Calu3 (cell line): ENCODE measurements around the gene CAPN3. TPM values are rescaled to one million over a fixed set of nuclear protein-coding genes. Genes with fewer than 3 reads are reported as not detected.

ENCODE experiments used
- BruUV-seq: library from RNA; stranded (reverse); fragments of 400-500 nt; replicated peaks from 2 replicates; lab custom pipeline; 2021; lab: Mats Ljungman, UMichigan
- CTCF ChIA-PET: fragments of 300-600 bp; sonication (Branson Sonifier 250); formaldehyde crosslinking; loops from one replicate; lab custom pipeline; 2022; ENCODE audit warnings: antibody characterized with exemption; lab: Charles Lee
- DNase-seq: peaks from one replicate; pipeline ENCODE4 v3.0.0; 2022
- H3K27ac Mint-ChIP-seq: one replicate; pipeline ENCODE4 v1.8.0; 2022; ENCODE audit warnings: mixed read lengths; ENCODE audit not compliant: unreplicated experiment
- H3K27me3 Mint-ChIP-seq: one replicate; pipeline ENCODE4 v1.8.0; 2022; ENCODE audit warnings: mixed read lengths; ENCODE audit not compliant: unreplicated experiment
- H3K36me3 Mint-ChIP-seq: one replicate; pipeline ENCODE4 v1.8.0; 2022; ENCODE audit warnings: mild to moderate bottlenecking, moderate library complexity, mixed read lengths; ENCODE audit not compliant: insufficient read depth, unreplicated experiment
- H3K4me1 Mint-ChIP-seq: one replicate; pipeline ENCODE4 v1.8.0; 2022; ENCODE audit warnings: mild to moderate bottlenecking, low read depth, mixed read lengths; ENCODE audit not compliant: unreplicated experiment
- H3K4me3 Mint-ChIP-seq: one replicate; pipeline ENCODE4 v1.8.0; 2022; ENCODE audit warnings: mild to moderate bottlenecking, low read depth, moderate library complexity, mixed read lengths; ENCODE audit not compliant: unreplicated experiment
- H3K9me3 Mint-ChIP-seq: one replicate; pipeline ENCODE4 v1.8.0; 2022; ENCODE audit warnings: low read depth, mixed read lengths; ENCODE audit not compliant: unreplicated experiment
- CTCF ChIP-seq: fragments of 200-600 bp; IDR thresholded peaks from one replicate; pipeline ENCODE4 v1.8.0; 2022; ENCODE audit warnings: antibody characterized with exemption; ENCODE audit not compliant: unreplicated experiment
- intact Hi-C: fragments of 100-400 bp; cut with micrococcal nuclease; formaldehyde crosslinking; loops from one replicate; pipeline ENCODE4 v1.10.0; 2022; ENCODE audit not compliant: unreplicated experiment
- total RNA-seq: library from RNA; stranded (reverse); gene quantifications from 2 replicates; pipeline ENCODE4 v1.2.3, GENCODE V29; 2022

The CAPN3 gene
- total RNA-seq, 1 experiment from 2014 or later, result 2.3 TPM

DNA sequence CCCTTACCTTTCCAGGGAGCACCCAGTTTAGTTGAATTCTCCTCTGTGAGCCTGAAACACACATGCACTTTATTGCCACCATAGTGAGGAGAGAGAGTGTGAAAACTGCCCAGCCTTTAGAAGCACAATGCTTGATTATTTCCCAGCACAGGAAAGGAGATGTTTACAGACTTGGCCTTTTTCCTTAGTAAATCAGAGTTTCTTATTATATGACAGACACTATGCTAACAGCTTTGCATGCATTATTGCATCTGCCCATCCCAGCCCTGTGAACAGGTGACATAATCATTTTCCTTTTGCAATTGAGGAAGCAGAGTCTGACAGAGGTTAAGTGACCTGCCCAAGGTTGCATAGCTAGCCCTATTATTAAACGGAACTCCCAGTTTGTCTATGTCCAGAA is 36.5 kb downstream of the CAPN3 start:
- DNase-seq, result no peak
- CTCF ChIA-PET, result no interaction called here
- Mint-ChIP-seq H3K27me3 (no peaks in the 10 kb centered on the region), H3K27ac (no peak overlapping the region), H3K4me3 (no peak overlapping the region), H3K9me3 (no peaks in the 10 kb centered on the region), H3K4me1 (no peaks in the 10 kb centered on the region), H3K36me3 (peaks cover under 1% of the 10 kb centered on the region)
- BruUV-seq, result no TSS peak
- intact Hi-C loops, result no loop called here
- no peak for TF ChIP-seq CTCF

DNA sequence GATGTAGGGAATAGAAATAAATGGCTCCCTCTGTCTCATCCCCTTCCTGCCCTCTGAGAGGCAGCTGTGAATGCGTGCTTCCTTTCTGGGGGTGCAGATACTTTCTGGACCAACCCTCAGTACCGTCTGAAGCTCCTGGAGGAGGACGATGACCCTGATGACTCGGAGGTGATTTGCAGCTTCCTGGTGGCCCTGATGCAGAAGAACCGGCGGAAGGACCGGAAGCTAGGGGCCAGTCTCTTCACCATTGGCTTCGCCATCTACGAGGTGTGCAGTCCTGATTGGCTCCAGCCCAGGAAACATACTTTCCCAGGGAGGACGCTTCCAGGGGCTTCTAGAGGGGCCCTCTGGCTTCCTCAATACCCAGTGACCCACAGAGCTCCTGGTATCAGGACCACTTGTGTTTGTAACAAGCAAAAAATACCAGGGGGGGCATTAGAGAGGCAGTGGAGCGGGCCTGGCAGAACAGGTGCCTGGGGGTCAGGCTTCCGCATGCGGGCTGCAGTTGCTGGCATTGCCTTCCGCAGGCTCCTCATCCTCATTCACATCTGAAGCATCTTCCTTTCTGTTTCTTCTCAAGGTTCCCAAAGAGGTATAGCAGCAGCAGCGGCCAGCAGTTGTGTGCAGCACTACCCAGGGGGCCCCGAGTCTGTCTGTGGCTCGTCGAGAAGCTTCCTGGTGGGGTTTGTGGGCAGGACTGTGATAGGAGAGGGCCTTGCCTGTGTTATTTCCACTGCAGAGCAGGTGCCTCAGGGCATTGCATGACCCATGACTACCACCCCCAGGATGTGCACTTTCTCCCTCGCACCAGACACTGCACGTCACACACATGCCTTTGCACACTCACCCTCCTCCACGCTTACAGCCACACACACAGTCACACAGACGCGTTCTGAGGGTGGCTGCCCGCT is 42.5 kb downstream of the CAPN3 start:
- no peak overlapping the region for H3K4me3 Mint-ChIP-seq
- BruUV-seq, result no TSS peak
- CTCF ChIA-PET, result no interaction called here
- no peaks in the 10 kb centered on the region for H3K4me1 Mint-ChIP-seq
- no peak for DNase-seq
- intact Hi-C loops, result no loop called here
- H3K27ac Mint-ChIP-seq, result no peak overlapping the region
- no peak for TF ChIP-seq CTCF
- peaks cover 5% of the 10 kb centered on the region for H3K36me3 Mint-ChIP-seq
- H3K27me3 Mint-ChIP-seq, result no peaks in the 10 kb centered on the region
- no peaks in the 10 kb centered on the region for H3K9me3 Mint-ChIP-seq

DNA sequence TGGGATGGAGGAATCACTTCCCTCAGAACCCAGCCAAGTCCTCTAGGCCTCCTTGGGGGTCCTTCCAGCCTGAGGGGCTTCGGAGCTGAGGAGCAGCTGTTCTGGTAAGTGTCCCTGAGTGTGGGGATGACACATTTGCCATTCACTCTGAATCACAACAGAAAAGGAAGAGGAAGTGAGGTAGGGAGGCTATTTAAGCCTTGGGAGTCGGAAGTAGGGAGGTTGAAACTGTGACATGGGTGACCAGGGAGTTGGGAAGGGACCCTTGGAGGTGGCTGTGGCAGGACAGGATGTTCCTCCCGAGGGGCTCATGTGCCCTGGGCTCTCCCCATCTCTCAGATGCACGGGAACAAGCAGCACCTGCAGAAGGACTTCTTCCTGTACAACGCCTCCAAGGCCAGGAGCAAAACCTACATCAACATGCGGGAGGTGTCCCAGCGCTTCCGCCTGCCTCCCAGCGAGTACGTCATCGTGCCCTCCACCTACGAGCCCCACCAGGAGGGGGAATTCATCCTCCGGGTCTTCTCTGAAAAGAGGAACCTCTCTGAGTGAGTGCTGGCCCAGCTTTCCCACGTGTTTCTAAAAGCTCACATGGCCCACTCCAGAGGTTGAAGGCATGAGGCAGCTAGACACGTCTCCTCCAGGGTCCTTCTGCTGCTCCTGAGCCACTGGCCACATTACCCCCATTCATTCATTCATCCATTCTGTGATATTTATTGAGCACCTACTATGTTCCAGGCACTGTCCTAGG is 43.3 kb downstream of the CAPN3 start:
- BruUV-seq, result no TSS peak
- Mint-ChIP-seq H3K27me3 (no peaks in the 10 kb centered on the region), H3K36me3 (peaks cover 5% of the 10 kb centered on the region), H3K4me1 (no peaks in the 10 kb centered on the region), H3K27ac (no peak overlapping the region), H3K9me3 (no peaks in the 10 kb centered on the region), H3K4me3 (no peak overlapping the region)
- no peak for DNase-seq
- CTCF ChIA-PET, result no interaction called here
- intact Hi-C loops, result no loop called here
- TF ChIP-seq CTCF, result no peak

DNA sequence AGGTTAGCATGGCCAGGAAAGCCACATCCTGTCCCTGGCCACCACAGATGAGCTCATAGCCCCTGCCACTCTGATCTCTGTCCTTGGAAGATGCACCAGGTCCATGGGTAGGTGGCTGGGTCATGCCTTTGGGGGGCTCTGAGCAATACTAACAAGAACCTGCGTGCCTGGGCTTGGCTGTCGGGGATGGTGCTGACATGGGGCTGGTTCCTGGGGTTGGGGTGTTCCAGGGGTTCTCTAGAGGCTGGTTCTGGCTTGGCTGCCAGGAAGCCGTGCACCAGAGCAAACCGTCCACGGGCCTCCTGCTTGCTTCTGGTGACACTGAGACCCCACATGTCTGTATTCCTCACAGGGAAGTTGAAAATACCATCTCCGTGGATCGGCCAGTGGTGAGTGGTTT is 44.1 kb downstream of the CAPN3 start:
- no peak for TF ChIP-seq CTCF
- Mint-ChIP-seq H3K9me3 (no peaks in the 10 kb centered on the region), H3K4me1 (no peaks in the 10 kb centered on the region), H3K4me3 (no peak overlapping the region), H3K27me3 (no peaks in the 10 kb centered on the region), H3K36me3 (peaks cover 5% of the 10 kb centered on the region), H3K27ac (no peak overlapping the region)
- CTCF ChIA-PET, result no interaction called here
- BruUV-seq, result no TSS peak
- DNase-seq, result no peak
- intact Hi-C loops, result no loop called here
